Femur (tissue), 1 donor: Measurements from ENCODE around the gene KANSL1.
A peak's percentile ranks its signal among the peaks of the same experiment; 100 is the strongest.

Experiments used
- DNase-seq: peaks from one replicate; pipeline ENCODE4 v3.0.0-alpha.2; 2017

KANSL1 gene

DNA sequence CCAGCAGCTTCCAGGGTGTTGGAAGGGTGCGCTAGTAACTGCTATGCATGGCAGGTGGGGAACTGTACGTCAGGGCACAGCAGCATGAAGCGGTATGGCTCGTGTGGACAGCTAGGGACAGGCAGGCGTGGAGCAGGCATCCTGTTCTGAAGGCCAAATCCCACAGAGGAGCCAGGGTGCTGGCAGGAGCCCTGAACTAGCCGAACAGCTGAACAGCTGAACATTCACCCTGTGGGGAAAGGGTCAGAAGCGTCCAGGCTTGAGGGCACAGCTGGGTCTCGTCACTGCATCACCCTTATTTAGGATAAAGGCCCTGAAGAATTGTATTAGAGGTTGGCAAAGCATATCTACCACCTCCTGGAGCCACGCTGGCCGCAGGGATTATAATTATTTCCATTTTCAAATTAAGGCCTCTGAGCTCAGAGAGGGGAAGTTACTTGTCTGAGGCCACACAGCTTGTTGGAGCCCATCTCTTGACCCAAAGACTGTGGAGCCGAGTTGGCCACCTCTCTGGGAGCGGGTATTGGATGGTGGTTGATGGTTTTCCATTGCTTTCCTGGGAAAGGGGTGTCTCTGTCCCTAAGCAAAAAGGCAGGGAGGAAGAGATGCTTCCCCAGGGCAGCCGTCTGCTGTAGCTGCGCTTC lies 197.5 kb downstream of the KANSL1 start:
- peak; percentile 47 for DNase-seq

- DNase-seq, result no peak
These were observed 198.2 kb downstream of the KANSL1 start for GRCh38 chr17:45994987-45995386.

- DNase-seq, result no peak
These were observed 199.1 kb downstream of the KANSL1 start for GRCh38 chr17:45993962-45994627.

DNA sequence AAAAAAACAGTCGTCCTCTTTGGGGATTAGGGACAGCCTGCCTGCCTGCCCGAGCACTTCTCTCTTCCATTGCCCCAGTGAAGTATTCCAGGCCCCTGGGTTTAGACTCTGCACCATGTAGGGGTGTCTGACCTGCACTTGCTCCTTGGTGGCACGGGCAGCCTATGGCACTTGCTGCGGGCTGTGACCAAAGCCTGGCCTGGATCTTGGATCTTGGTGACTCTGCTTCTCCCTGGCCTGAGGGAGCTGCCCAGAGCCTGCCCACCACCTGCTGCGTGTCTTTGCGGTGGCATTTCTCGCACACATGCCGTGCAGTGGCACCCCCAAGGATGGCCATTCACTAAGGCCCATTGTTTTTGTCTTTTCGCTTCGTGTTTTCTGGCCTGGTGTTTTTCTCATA lies 200.3 kb downstream of the KANSL1 start:
- DNase-seq, result no peak

GRCh38 chr17:45992175-45992574 lies 201.1 kb downstream of the KANSL1 start:
- no peak for DNase-seq

DNA sequence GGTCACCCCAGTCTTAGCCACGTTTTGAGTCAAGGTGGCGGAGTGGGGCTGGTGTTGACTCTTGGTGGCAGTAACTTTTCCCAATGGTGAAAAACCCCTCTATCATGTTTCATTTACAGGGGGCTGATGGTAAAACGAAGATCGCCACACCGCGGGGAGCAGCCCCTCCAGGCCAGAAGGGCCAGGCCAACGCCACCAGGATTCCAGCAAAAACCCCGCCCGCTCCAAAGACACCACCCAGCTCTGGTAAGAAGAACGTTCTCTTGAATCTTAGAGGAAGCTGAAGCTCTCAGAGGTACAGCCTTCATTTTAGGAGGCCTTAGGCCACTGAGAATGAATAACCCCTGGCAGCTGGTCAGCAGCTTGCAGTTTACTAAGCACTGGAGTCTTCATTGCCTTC lies 201.9 kb downstream of the KANSL1 start:
- no peak for DNase-seq

DNA sequence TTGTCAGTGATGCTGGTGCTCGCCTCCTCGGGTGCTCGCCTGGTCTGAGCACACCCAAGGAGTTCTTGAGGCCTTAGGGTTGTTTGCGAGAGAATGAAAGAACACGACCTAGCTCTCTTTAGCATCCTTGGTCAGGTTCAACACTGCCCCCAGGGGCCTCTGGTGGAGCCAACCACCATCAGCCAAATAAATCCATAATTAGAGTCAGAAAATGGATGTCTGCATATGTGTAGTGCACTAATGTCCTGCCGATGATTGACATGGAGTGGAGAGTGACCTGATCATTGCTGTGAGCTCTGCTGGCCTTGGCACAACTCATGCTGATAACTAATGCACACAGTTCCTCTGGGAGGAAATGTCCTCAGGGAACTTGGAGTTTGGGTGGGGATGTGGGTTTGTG lies 202.3 kb downstream of the KANSL1 start:
- no peak for DNase-seq

GRCh38 chr17:45989759-45990158 lies 203.5 kb downstream of the KANSL1 start:
- DNase-seq, result no peak

GRCh38 chr17:45987706-45988105 lies 205.5 kb downstream of the KANSL1 start:
- no peak for DNase-seq

DNA sequence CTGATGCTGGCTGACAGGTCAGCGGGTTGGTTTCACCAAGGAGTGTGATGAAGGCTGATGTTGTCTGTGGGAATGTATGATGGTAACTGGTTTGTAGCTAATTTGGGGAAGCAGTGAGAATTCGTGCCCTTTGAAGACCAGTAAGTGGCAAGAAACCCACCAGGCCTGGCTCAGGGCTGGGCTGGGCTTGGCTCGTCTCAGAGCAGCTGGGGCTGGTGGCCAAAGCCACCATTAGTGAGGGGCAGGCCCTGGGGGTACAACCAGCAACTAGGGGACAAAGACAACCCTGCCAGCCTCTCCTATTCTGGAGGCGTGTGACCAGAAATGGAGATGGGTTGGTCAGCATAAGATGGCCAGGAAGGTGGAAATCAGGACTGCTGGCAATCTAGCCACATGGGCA lies 207.2 kb downstream of the KANSL1 start:
- no peak for DNase-seq

- DNase-seq, result no peak
These were observed 207.8 kb downstream of the KANSL1 start for GRCh38 chr17:45985447-45985846.

- DNase-seq, result no peak
These were observed 208.9 kb downstream of the KANSL1 start for GRCh38 chr17:45984368-45984767.

DNA sequence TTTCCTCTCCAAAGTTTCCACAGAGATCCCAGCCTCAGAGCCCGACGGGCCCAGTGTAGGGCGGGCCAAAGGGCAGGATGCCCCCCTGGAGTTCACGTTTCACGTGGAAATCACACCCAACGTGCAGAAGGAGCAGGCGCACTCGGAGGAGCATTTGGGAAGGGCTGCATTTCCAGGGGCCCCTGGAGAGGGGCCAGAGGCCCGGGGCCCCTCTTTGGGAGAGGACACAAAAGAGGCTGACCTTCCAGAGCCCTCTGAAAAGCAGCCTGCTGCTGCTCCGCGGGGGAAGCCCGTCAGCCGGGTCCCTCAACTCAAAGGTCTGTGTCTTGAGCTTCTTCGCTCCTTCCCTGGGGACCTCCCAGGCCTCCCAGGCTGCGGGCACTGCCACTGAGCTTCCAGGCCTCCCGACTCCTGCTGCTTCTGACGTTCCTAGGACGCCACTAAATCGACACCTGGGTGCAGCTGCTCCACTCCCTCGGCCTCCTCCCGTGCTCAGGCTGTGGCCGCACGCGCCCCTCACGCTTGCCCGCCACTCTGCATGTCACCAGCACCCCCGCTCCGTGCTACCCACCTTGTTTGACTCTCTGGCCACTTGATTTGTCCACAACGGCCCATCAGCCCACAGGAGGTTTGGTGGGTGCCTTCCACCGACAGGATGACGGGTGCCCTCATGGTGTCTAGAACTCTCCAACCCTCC lies 209.5 kb downstream of the KANSL1 start:
- no peak for DNase-seq

- DNase-seq, result no peak
These were observed 210.2 kb downstream of the KANSL1 start for GRCh38 chr17:45982791-45983613.

- no peak for DNase-seq
These were observed 211.9 kb downstream of the KANSL1 start for GRCh38 chr17:45981306-45981705.

DNA sequence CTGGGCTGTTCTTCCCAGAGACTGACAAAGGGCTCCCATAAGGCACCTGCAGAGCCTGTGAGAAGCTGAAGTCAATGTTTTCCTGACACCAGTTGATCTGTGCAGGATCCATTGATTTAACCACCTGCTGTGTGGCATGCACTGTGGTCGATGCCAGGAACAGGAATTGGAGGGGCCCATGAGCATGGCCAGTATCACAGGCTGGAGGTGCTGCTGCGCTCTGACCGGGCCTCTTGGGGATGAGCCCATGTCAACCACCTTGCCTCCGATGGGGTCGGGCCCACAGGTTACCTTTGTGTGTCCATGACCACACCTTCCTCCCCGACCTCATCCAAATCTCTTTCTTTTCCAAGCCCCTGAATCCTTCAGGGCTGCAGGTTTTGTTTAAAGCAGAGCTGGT lies 212.4 kb downstream of the KANSL1 start:
- no peak for DNase-seq
